HG02759 (cell line): Measurements from ENCODE around the gene QSOX1.
"Not testable (repeated sequence)": the region's sequence is repeated elsewhere in the genome, so short reads cannot be mapped to it uniquely, and the experiment has no call there.

Experiments used
- ATAC-seq: cut with Tn5 transposase; IDR thresholded peaks from one replicate; pipeline ENCODE4 v1.9.1; 2021; ENCODE audit warnings: mild to moderate bottlenecking, moderate library complexity; ENCODE audit not compliant: unreplicated experiment

Gene QSOX1, protein sequence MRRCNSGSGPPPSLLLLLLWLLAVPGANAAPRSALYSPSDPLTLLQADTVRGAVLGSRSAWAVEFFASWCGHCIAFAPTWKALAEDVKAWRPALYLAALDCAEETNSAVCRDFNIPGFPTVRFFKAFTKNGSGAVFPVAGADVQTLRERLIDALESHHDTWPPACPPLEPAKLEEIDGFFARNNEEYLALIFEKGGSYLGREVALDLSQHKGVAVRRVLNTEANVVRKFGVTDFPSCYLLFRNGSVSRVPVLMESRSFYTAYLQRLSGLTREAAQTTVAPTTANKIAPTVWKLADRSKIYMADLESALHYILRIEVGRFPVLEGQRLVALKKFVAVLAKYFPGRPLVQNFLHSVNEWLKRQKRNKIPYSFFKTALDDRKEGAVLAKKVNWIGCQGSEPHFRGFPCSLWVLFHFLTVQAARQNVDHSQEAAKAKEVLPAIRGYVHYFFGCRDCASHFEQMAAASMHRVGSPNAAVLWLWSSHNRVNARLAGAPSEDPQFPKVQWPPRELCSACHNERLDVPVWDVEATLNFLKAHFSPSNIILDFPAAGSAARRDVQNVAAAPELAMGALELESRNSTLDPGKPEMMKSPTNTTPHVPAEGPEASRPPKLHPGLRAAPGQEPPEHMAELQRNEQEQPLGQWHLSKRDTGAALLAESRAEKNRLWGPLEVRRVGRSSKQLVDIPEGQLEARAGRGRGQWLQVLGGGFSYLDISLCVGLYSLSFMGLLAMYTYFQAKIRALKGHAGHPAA

DNA sequence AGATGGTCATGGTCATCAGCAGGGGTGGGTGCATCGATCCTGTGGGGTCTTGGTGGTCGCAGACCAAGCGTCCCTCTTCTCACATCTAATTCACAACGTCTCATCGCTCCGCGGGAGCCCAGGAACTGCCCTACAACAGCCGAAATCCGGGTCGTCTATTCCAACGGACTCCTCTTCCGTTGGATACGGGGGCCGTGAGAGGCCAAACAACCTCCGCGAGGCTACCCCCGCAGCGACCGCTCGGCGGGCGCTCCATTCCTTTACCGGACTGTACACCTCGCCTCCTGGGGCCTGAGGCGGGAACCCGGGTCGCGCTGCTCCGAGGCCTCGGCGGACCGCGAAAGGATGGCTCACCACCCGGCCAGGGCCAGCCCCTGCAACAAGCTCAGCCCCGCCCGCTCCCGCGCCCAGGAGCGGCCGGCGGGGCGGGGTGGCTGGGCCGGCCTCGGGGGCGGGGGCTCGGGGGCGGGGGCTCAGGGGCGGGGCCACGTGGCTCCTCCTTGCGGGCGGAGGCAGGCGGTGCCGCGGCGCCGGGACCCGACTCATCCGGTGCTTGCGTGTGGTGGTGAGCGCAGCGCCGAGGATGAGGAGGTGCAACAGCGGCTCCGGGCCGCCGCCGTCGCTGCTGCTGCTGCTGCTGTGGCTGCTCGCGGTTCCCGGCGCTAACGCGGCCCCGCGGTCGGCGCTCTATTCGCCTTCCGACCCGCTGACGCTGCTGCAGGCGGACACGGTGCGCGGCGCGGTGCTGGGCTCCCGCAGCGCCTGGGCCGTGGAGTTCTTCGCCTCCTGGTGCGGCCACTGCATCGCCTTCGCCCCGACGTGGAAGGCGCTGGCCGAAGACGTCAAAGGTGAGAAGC lies at the start of gene QSOX1:
Gene QSOX1 (plus strand): TSS at position 545 of the 857 bp plus-strand sequence. CDS start 39 bp downstream, at position 584.
- peak; percentile 91 for ATAC-seq

DNA sequence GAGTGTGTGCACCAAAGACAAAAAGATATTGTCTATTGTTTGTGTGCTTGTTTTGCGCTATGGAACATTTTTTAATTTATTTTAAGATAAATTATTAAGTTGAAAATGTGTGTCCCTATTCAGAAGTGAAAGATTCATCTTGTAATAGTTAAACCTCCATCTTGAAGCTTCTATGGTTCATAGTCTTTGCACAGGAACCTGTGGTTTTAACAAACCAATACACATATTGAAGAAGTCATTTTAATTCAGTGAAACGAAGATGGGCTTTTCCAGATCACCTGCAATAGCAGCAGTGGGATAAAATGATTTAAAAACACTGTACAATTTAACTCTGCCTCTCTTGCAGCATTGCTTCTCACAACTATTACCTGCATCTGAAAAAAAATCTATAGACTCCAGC lies 42.6 kb upstream of the QSOX1 start:
- ATAC-seq = no peak

DNA sequence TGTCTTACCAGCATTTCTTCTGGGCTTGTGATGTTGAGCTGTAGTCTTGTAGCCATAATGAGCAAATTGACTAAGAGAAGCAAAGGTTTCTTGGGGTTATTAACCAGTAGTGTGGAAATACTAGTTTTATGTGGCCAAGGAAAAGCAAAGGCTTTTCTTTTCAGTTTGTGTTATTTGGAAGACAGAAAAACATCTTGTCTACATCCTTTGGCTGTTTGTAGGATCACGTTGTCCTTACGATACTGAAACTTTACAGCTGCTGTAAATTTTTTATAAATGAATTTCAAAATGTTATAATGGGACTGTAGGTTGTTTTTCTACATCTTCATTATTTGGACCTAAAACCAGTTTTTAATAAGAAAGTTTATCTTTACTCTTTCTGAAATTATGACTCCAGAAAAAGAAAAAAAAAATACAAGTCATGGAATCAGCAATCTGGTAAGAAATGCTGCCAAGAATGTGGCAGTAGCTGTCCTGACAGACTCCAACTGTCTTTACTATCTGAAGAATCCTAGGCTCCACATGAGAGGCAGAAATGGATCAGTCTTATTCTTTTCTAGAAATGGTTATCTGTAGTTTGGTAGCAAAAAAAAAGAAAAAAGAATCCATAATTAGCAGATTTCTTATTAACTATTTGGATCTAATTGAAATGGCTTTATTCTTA lies 41.6 kb upstream of the QSOX1 start:
- ATAC-seq = no peak

DNA sequence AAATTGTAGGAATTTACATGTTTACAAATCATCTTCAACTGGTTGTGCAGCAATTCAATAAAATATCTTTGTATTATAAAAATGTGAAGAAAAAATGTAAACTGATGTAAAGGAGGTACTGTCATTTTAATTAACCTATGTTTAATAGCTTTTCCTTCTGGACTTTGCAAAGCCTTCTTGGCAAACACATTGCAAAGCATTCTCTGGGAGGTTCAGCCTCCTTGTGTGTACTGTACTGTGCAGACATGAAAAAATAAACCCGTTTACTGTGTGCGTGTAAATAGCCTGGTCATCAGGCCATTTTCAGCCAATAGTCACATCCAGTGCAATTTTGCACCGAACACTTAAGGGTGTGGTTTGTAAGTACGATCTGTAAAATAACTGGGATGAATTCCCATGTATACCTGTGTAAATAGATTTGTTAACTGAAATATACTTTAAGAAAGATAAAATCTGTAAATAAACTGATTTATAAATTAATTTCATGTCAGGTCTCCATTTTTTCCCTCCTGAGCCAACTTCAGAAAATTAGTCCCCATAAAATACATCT lies 40.2 kb upstream of the QSOX1 start:
- no peak for ATAC-seq

DNA sequence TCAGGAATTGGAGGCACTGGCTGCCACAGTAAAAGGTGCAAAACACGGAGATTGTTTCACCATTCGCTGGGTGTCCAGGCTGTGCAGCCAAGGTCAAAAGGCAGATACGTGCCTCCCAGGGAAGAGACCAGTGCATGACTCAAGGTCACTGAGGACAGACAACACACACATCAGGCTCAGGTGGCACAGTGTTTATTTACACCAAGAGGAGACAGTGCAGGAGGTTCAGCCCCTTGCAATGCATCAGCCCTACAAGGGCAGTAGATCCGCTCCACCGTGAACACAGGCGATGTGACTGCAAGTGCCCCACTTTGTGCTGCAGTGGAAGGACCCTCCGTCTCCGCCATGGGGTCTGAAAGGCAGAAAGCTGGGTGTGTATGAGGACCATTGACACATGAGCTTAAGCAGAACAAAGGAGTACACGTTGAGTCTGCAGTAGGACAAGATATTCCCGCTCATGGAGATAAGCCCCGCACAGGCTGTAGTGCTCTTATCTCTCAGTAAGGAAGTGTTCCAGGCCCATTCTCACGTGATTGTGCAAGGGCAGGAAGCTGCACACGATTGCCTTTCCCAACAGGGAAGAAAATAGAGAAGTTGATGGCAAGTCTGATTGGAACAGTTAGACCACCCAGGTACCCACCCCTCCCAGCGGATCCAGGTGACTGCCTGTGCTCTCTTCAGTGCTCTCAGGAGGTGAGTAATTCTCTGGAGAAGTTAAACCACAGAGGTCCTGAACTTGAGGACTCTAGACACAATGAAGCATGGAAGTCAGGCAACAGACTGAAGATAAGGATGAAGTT lies 37.5 kb upstream of the QSOX1 start:
- no peak for ATAC-seq

DNA sequence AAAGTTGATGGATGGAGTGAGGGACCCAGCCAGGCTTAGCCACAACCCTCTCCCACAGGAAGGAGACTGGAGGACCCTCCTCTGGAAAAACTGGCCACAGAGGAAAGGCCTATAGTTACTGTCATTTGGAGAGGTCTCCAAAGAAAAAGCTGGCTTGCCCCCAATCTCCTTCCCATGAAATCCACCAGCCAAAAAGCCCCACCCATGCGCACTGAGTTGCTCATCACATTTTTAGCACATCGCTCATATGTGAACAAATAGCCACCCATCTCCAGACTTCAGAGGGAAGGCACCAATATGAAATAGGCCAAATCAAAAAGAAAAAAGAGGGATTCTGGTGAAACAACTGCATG lies 36.9 kb upstream of the QSOX1 start:
- no peak for ATAC-seq

DNA sequence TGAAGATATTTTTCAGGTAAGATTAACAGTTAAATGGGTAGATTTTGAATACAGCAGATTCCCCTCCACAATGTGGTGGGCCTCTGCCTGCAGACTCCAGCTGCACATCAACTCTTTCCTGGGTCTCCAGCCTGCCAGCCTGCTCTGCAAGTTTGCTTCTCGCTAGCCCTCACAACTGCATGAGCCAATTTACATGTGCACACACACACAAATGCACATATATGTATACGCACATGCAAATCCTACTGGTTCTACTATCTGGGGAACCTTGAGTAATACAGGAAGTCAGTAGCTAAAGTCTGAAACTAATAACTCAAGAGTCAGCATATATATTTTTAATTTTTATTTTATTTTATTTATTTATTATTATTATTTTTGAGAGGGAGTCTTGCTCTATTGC lies 34.8 kb upstream of the QSOX1 start:
- no peak for ATAC-seq

DNA sequence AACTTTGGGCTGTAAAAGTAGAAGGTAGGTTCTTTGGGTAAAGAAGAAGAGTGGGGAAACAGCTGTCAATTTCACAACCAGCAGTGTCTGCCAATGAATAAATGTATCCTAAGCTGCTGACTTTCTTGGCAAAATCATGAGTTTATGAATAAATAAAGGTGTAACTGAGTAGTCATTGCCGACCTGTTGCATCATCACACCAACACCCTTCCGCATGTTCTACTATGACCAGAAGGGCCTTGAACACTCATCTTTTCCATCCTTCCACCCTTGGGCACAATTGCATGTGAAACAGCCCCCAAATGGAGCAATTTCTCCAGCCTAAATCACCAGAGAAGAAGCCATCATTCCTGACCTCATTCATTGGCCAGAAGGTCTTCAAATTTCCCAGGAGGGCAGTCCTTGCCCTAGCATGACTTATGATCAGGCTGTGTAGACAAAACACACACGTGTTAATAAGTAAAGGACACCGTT lies 31.2 kb upstream of the QSOX1 start:
- ATAC-seq = no peak

DNA sequence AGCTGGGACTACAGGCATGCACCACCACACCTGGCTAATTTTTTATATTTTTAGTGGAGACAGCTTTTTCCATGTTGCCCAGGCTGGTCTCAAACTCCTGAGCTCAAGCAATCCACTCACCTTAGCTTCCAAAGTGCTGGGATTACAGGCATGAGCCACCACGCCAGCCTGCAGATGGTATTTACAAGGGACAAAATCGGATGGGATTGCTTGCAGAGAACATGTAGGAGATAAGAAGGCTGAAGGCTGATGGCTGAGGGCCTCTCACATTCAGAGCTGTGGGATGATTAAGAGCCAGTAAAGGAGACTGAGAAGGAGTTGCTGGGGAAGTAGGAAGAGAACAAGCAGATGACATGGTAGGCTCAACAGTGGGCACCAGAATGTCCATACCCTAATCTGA lies 24.0 kb upstream of the QSOX1 start:
- no peak for ATAC-seq

DNA sequence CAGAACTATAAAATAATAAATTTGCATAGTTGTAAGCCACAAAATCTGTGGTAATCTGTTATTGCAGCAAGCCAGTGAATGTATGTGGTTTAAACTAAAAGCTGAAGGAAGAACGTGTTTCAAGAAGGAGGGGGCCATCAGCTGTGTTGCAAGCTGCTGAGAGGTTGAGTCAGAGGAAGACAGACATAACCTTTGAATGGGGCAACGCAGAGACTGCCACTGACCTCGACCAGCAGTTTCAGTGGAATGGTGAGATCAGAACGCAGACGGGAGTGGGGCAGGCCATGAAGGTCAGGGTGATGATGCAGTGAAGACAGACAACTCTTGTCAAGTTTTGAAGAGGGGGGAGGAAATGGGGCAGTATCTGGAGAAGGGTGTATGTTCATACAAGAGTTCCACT lies 23.2 kb upstream of the QSOX1 start:
- no peak for ATAC-seq

DNA sequence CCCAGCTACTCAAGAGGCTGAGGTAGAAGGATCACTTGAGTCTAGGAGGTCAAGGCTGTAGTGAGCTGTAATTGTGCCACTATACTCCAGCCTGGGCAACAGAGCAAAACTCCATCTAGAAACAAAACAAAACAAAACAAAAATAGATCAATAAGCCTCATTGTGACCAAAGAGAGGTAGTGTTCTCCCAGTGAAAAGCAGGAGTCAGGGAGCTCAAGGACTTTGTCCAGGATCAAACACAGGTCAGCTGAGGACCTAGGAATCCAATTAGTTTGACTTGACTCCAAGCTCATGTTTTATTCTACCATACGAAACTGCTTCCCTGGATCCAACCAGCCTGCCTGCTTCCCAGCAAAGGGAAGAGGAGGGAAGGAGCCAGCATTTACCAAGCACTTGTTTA lies 21.5 kb upstream of the QSOX1 start:
- no peak for ATAC-seq

DNA sequence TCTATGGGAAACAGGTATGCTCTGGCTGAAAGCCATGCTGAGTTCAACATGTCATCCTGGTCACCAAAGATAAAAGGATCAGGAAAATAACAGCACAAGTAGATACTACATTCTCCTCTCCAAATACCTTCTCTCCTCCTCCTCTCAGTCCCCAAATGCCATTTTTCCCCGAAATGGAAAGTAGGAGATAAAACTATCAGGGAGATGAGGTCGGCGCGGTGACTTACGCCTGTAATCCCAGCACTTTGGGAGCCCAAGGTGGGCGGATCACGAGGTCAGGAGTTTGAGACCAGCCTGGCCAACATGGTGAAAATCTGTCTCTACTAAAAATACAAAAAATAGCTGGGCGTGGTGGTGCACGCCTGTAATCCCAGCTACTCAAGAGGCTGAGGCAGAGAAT lies 21.0 kb upstream of the QSOX1 start:
- not testable (repeated sequence) for ATAC-seq

DNA sequence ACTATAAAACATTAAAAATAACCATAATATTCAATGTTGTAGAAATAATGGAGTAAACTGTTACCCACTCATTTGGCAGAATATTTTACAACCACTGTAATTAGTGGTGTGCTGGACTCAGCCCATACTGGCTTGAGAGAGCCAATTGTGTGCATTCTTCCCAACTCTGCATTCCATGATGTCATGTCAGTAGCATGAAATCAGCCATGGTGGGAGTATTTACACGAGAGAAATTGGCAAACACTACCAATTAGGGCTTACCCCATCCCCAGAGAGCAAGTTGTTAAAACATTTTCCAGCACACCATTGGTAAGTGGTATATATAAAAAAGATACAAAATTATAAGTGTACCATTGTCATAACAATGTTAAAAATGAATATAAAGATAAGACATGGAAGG lies 19.1 kb upstream of the QSOX1 start:
- no peak for ATAC-seq

DNA sequence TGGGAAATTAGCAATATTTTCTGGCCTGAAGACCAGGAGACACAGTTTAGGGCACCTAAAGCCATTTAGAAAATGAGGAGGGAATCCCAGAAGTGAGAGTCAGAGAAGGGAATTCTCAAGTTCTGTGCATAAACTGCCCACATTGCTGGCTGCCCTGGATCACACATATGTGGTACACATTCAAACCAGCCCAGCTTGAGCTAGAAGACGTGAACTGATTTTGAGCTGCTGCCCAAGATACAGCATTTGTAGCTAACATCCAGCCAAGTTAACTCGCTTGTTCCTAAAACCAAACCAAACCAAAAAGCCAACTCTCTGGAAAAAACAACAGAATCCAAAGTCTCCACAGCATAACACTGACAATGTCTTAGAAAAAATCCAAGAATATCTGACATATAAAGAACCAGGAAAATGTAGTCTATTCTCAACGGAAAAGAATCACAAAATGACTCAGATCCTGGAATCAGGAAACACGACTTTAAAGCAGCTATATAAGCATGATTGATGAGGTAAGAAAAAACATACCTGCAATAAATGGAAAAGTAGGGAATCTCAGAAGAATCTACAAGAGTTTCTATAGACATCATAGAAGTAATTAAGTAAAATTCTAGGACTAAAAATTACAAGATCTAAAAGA lies 18.2 kb upstream of the QSOX1 start:
- no peak for ATAC-seq

DNA sequence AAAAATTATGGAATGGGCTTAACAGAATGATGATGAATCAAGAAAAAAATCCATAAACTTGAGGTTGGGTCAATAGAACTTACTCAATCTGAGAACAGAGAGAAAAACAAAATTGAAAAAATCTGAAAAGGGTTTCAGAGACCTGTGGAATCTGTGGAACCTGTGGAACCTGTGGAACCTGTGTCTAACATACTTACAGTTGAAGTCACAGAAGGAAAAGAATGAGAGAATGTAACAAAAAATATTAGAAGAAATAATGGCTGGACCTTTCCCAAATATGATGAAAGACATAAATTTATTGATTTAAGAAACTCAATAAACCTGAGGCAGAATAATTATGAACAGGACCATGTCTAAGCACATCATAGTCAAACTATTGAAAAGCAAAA lies 17.7 kb upstream of the QSOX1 start:
- ATAC-seq = no peak

DNA sequence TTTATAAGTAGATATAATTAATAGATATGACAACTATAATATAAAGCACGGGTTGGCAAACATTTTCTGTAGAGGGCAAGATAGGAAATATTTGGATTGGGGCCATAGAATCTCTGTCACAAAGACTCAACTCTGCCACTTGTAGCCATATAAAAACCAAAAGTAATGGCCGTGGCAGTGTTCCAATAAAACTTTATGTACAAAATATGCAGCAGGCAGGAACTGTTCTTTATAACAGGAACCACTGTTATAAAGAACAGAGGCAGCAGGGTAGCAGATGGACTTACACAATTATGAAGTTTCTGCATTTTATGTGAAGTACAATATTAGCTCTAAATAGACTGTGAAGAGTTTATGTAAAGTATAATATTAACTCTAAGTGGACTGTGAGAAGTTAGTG lies 16.9 kb upstream of the QSOX1 start:
- ATAC-seq = no peak

DNA sequence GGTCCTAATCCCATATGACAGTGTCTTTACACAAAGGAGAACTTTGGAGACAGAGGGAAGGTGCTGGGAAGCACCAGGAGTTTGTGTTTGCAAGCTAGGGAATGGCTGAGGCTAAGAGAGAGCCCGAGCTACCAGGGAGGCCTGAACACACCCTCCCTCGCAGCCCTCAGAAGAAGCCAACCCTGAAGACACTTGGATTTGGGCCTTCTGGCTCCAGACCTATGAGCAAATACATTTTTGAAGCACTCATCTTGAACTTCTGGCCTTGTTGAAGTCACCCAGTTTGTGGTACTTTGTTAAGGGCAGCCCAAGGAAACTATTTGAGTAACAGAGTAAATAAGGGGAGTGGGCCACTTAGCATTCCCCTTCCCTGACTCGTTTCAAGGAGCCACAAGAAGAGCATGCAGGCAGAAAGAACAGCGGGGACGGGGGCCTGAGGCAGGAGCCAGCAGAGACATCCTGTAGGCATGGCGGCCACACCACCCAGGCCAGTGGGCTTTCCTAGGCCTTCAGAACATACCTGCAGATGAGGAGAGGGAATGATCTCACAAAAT lies 13.2 kb upstream of the QSOX1 start:
- no peak for ATAC-seq

DNA sequence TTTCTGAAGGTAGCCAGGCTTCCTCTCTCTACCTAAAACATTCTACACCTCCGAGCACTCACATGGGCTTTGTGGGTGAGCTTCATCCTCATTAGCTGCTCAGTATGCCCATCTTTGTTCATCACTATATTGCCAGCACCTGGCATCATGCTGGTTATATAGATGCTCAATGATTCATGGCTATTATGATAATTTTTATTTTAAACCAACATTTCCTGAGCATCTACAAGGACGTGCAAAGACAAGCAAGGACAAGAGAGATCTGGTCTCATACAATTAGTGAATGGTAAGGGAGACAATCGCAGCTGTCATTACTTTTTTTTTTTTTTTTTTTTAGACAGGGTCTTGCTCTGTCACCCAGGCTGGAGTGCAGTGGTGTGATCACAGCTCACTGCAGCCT lies 11.3 kb upstream of the QSOX1 start:
- no peak for ATAC-seq
